ENCODE data around the gene RNLS. TPM values are rescaled to one million over a fixed set of nuclear protein-coding genes. Genes with fewer than 3 reads are reported as not detected.

Gene RNLS
- total and polyA plus RNA-seq, 2 of the 8 experiments (the other 6 are each of a cell fraction or from before 2014, with no cell fraction given): 7.5 to 12.7 TPM

DNA sequence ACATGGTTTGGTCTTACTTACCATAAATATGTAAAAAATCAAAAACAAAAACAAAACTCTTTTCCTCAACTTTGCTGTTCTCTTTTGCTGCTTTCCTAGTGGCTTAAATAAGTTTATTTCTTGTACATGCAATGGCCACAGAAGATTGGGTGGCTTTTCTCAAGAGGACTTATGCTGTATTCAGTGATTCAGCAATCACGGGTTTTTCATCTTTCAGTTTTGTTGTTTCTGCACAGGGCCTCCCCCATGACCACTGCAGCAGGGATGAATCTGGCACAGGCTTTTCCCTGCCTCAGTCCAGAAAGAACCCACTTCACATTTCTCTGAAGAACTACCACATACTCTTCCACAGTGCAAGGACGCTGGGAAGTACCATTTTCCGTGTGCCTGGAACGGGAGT lies 355.0 kb downstream of the RNLS start:
- WGBS, 2 experiments (ENCODE audit: extremely low coverage in 1 of 2, insufficient coverage in 1 of 2, insufficient read length in 1 of 2, insufficient replicate concordance in 2 of 2, low coverage in 1 of 2, low lambda C conversion rate in 2 of 2, missing lambda C conversion rate in 1 of 2): 98% methylated on average over 4 of the region's 4 CpGs; no CpG with 5 or more reads in 1 of the 2 experiments
- Histone ChIP-seq H4K20me1 (replicated peaks in 1 of 2; ENCODE audit: control insufficient read depth in 1 of 2, insufficient read depth in 2 of 2, low read length in 2 of 2) (no peaks in the 10 kb centered on the region), H2BK5ac (ENCODE audit: low read depth, low read length) (no peak overlapping the region), H3K4me3 (ENCODE audit: extremely low read depth in 1 of 4, insufficient read depth in 2 of 4, low read depth in 3 of 4, low read length in 4 of 4) (no peak overlapping the region), H3K18ac (ENCODE audit: extremely low read depth, low read length) (no peak overlapping the region), H2BK20ac (ENCODE audit: low read length) (no peak overlapping the region), H3K14ac (ENCODE audit: insufficient read length) (no peak overlapping the region), H3K9ac (replicated peaks in 1 of 4; ENCODE audit: extremely low read depth in 1 of 4, low read depth in 3 of 4, low read length in 3 of 4) (no peak overlapping the region), H3K4me1 (replicated peaks in 1 of 4; ENCODE audit: control insufficient read depth in 3 of 4, insufficient read depth in 4 of 4, low read length in 3 of 4) (no peaks in the 10 kb centered on the region; a peak in 1 of 7 replicates), H3K79me2 (ENCODE audit: control insufficient read depth in 1 of 2, insufficient read depth in 2 of 2, low read length in 2 of 2) (no peaks in the 10 kb centered on the region), H3K4me2 (ENCODE audit: insufficient read depth in 1 of 2, low read depth in 2 of 2, low read length in 2 of 2) (no peak overlapping the region), H4K5ac (ENCODE audit: insufficient read length, low read depth, low read length) (no peak overlapping the region), H2BK15ac (ENCODE audit: low read length) (no peak overlapping the region), H3K27ac (ENCODE audit: low read depth, low read length) (no peak overlapping the region), H2BK120ac (replicated peaks; ENCODE audit: low read depth, low read length) (no peak overlapping the region), H4K91ac (replicated peaks; ENCODE audit: insufficient read length, low read length) (no peak overlapping the region), H2AFZ (ENCODE audit: low read length) (no peak overlapping the region), H3K27me3 (replicated peaks in 1 of 4; ENCODE audit: control insufficient read depth in 3 of 4, extremely low read depth in 1 of 4, insufficient read depth in 3 of 4, low read length in 3 of 4) (no peaks in the 10 kb centered on the region; a peak in 1 of 7 replicates), H4K8ac (ENCODE audit: extremely low read depth, insufficient read depth, low read length) (no peak overlapping the region), H3K4ac (replicated peaks; ENCODE audit: insufficient read length, low read depth, low read length) (no peak overlapping the region), H3K23me2 (ENCODE audit: low read depth, low read length) (no peaks in the 10 kb centered on the region), H3K36me3 (ENCODE audit: control insufficient read depth in 2 of 4, insufficient read depth in 4 of 4, low read length in 3 of 4) (no peaks in the 10 kb centered on the region), H2AK5ac (ENCODE audit: low read depth, low read length) (no peak overlapping the region), H3K79me1 (ENCODE audit: low read depth, low read length) (no peaks in the 10 kb centered on the region), H2BK12ac (ENCODE audit: low read depth, low read length) (no peak overlapping the region), H3K56ac (replicated peaks; ENCODE audit: insufficient read length, low read depth, low read length) (no peak overlapping the region), H3K23ac (ENCODE audit: insufficient read length) (no peak overlapping the region), H3K9me3 (ENCODE audit: insufficient read depth in 2 of 2, low read depth in 1 of 2, low read length in 1 of 2) (no peaks in the 10 kb centered on the region)
- CTCF ChIA-PET (ENCODE audit: partially characterized antibody): interaction anchor here (0.8 to 0.9 kb wide), 2 partner anchors 7 to 88 kb away, joined by 3 read pairs; no protein-coding TSS in a partner anchor
- POLR2A ChIA-PET (ENCODE audit: partially characterized antibody): no interaction called here
- FAIRE-seq (no peak), DNase-seq (ENCODE audit: low read depth in 1 of 2, low spot score in 2 of 2) (no peak)
- TF ChIP-seq PHF8 (conservative IDR thresholded peaks at IDR 0.05; ENCODE audit: low read depth, low read length): no peak
- TF ChIP-seq RNF2 (IDR thresholded peaks at IDR 0.05; ENCODE audit: borderline replicate concordance, low read depth, low read length, missing control alignments, poor library complexity, severe bottlenecking): no peak
- TF ChIP-seq NANOG (IDR thresholded peaks at IDR 0.05; ENCODE audit: insufficient read depth, low read depth, low read length, poor library complexity, severe bottlenecking): no peak
- TF ChIP-seq EP300 (IDR thresholded peaks at IDR 0.05; ENCODE audit: borderline replicate concordance in 1 of 2, low read depth in 2 of 2, low read length in 2 of 2): no peak
